Measurements from ENCODE around the gene BZW2. TPM values are rescaled to one million over a fixed set of nuclear protein-coding genes. Genes with fewer than 3 reads are reported as not detected.
"Not testable (repeated sequence)": the region's sequence is repeated elsewhere in the genome, so short reads cannot be mapped to it uniquely, and the experiment has no call there.

The BZW2 gene
- polyA plus RNA-seq, 2 donors, result 32.9 to 47.9 TPM

- WGBS, 2 donors, result 72 to 77% methylated on average over 9 of the region's 9 CpGs
- H3K9me3 ChIP-seq (ENCODE audit: control insufficient read depth in 2 of 2, insufficient read depth in 1 of 2, low read depth in 1 of 2, low read length in 1 of 2), result no peaks in the 10 kb centered on the region
- no peaks in the 10 kb centered on the region for H3K27me3 ChIP-seq (ENCODE audit: control insufficient read depth in 1 of 2, insufficient read depth in 2 of 2, low read length in 2 of 2)
- no peaks in the 10 kb centered on the region for H3K36me3 ChIP-seq (ENCODE audit: control insufficient read depth in 2 of 2, insufficient read depth in 2 of 2, low read length in 1 of 2)
- H3K4me1 ChIP-seq (ENCODE audit: control insufficient read depth in 2 of 2, insufficient read depth in 2 of 2, low read length in 1 of 2), result peaks cover 2 to 3% of the 10 kb centered on the region in 2 donors
- no peak overlapping the region for H3K27ac ChIP-seq (ENCODE audit: low read depth in 2 of 2, low read length in 1 of 2)
- no peak overlapping the region for H3K4me3 ChIP-seq (ENCODE audit: low read depth in 1 of 2, low read length in 2 of 2)
These were observed 5.6 kb downstream of the BZW2 start for GRCh38 chr7:16651396-16652239.

GRCh38 chr7:16652240-16652583 is 6.2 kb downstream of the BZW2 start:
- H3K27ac ChIP-seq (ENCODE audit: low read depth in 2 of 2, low read length in 1 of 2), result peak overlapping the region in 1 of 2 donors; percentile 55
- no peaks in the 10 kb centered on the region for H3K27me3 ChIP-seq (ENCODE audit: control insufficient read depth in 1 of 2, insufficient read depth in 2 of 2, low read length in 2 of 2)
- peaks cover 2 to 3% of the 10 kb centered on the region in 2 donors for H3K4me1 ChIP-seq (ENCODE audit: control insufficient read depth in 2 of 2, insufficient read depth in 2 of 2, low read length in 1 of 2)
- 81 to 90% methylated on average over 7 of the region's 7 CpGs for WGBS, 2 donors
- H3K9me3 ChIP-seq (ENCODE audit: control insufficient read depth in 2 of 2, insufficient read depth in 1 of 2, low read depth in 1 of 2, low read length in 1 of 2), result no peaks in the 10 kb centered on the region
- no peaks in the 10 kb centered on the region for H3K36me3 ChIP-seq (ENCODE audit: control insufficient read depth in 2 of 2, insufficient read depth in 2 of 2, low read length in 1 of 2)
- no peak overlapping the region for H3K4me3 ChIP-seq (ENCODE audit: low read depth in 1 of 2, low read length in 2 of 2)

- peak overlapping the region; percentile 52 to 55 for H3K27ac ChIP-seq (ENCODE audit: low read depth in 2 of 2, low read length in 1 of 2)
- no peaks in the 10 kb centered on the region for H3K27me3 ChIP-seq (ENCODE audit: control insufficient read depth in 1 of 2, insufficient read depth in 2 of 2, low read length in 2 of 2)
- peaks cover 2 to 5% of the 10 kb centered on the region in 2 donors for H3K4me1 ChIP-seq (ENCODE audit: control insufficient read depth in 2 of 2, insufficient read depth in 2 of 2, low read length in 1 of 2)
- 45 to 64% methylated on average over 2 of the region's 2 CpGs for WGBS, 2 donors
- no peaks in the 10 kb centered on the region for H3K9me3 ChIP-seq (ENCODE audit: control insufficient read depth in 2 of 2, insufficient read depth in 1 of 2, low read depth in 1 of 2, low read length in 1 of 2)
- H3K4me3 ChIP-seq (ENCODE audit: low read depth in 1 of 2, low read length in 2 of 2), result no peak overlapping the region
- H3K36me3 ChIP-seq (ENCODE audit: control insufficient read depth in 2 of 2, insufficient read depth in 2 of 2, low read length in 1 of 2), result no peaks in the 10 kb centered on the region
These were observed 6.9 kb downstream of the BZW2 start for GRCh38 chr7:16652888-16653287.

GRCh38 chr7:16655394-16655793 is 9.4 kb downstream of the BZW2 start:
- no peaks in the 10 kb centered on the region for H3K36me3 ChIP-seq (ENCODE audit: control insufficient read depth in 2 of 2, insufficient read depth in 2 of 2, low read length in 1 of 2)
- H3K27me3 ChIP-seq (ENCODE audit: control insufficient read depth in 1 of 2, insufficient read depth in 2 of 2, low read length in 2 of 2), result no peaks in the 10 kb centered on the region
- H3K9me3 ChIP-seq (ENCODE audit: control insufficient read depth in 2 of 2, insufficient read depth in 1 of 2, low read depth in 1 of 2, low read length in 1 of 2), result no peaks in the 10 kb centered on the region
- H3K4me1 ChIP-seq (ENCODE audit: control insufficient read depth in 2 of 2, insufficient read depth in 2 of 2, low read length in 1 of 2), result peaks cover 0 to 2% of the 10 kb centered on the region in 2 donors
- no peak overlapping the region for H3K4me3 ChIP-seq (ENCODE audit: low read depth in 1 of 2, low read length in 2 of 2)
- no peak overlapping the region for H3K27ac ChIP-seq (ENCODE audit: low read depth in 2 of 2, low read length in 1 of 2)

GRCh38 chr7:16656141-16656540 is 10.2 kb downstream of the BZW2 start:
- Histone ChIP-seq H3K27ac (ENCODE audit: low read depth in 2 of 2, low read length in 1 of 2) (no peak overlapping the region), H3K27me3 (ENCODE audit: control insufficient read depth in 1 of 2, insufficient read depth in 2 of 2, low read length in 2 of 2) (no peaks in the 10 kb centered on the region), H3K4me1 (ENCODE audit: control insufficient read depth in 2 of 2, insufficient read depth in 2 of 2, low read length in 1 of 2) (peaks cover 0 to 2% of the 10 kb centered on the region in 2 donors), H3K9me3 (ENCODE audit: control insufficient read depth in 2 of 2, insufficient read depth in 1 of 2, low read depth in 1 of 2, low read length in 1 of 2) (no peaks in the 10 kb centered on the region), H3K36me3 (ENCODE audit: control insufficient read depth in 2 of 2, insufficient read depth in 2 of 2, low read length in 1 of 2) (no peaks in the 10 kb centered on the region), H3K4me3 (ENCODE audit: low read depth in 1 of 2, low read length in 2 of 2) (no peak overlapping the region)
- WGBS, 2 donors, result 68 to 77% methylated on average over 1 of the region's 1 CpG

GRCh38 chr7:16657656-16658279 is 11.8 kb downstream of the BZW2 start:
- no peaks in the 10 kb centered on the region for H3K9me3 ChIP-seq (ENCODE audit: control insufficient read depth in 2 of 2, insufficient read depth in 1 of 2, low read depth in 1 of 2, low read length in 1 of 2)
- H3K4me1 ChIP-seq (ENCODE audit: control insufficient read depth in 2 of 2, insufficient read depth in 2 of 2, low read length in 1 of 2), result peaks cover 0 to 2% of the 10 kb centered on the region in 2 donors
- no peaks in the 10 kb centered on the region for H3K36me3 ChIP-seq (ENCODE audit: control insufficient read depth in 2 of 2, insufficient read depth in 2 of 2, low read length in 1 of 2)
- no peaks in the 10 kb centered on the region for H3K27me3 ChIP-seq (ENCODE audit: control insufficient read depth in 1 of 2, insufficient read depth in 2 of 2, low read length in 2 of 2)
- H3K27ac ChIP-seq (ENCODE audit: low read depth in 2 of 2, low read length in 1 of 2), result no peak overlapping the region
- 86 to 87% methylated on average over 4 of the region's 4 CpGs for WGBS, 2 donors
- no peak overlapping the region for H3K4me3 ChIP-seq (ENCODE audit: low read depth in 1 of 2, low read length in 2 of 2)

GRCh38 chr7:16659854-16660497 is 14.0 kb downstream of the BZW2 start:
- not testable (repeated sequence) for H3K27me3 ChIP-seq (ENCODE audit: control insufficient read depth in 1 of 2, insufficient read depth in 2 of 2, low read length in 2 of 2); H3K9me3 ChIP-seq (ENCODE audit: control insufficient read depth in 2 of 2, insufficient read depth in 1 of 2, low read depth in 1 of 2, low read length in 1 of 2); H3K36me3 ChIP-seq (ENCODE audit: control insufficient read depth in 2 of 2, insufficient read depth in 2 of 2, low read length in 1 of 2); H3K27ac ChIP-seq (ENCODE audit: low read depth in 2 of 2, low read length in 1 of 2); H3K4me1 ChIP-seq (ENCODE audit: control insufficient read depth in 2 of 2, insufficient read depth in 2 of 2, low read length in 1 of 2); H3K4me3 ChIP-seq (ENCODE audit: low read depth in 1 of 2, low read length in 2 of 2)
- 87 to 93% methylated on average over 8 of the region's 8 CpGs for WGBS, 2 donors

- Histone ChIP-seq H3K4me1 (ENCODE audit: control insufficient read depth in 2 of 2, insufficient read depth in 2 of 2, low read length in 1 of 2) (peaks cover 0 to 2% of the 10 kb centered on the region in 2 donors), H3K27me3 (ENCODE audit: control insufficient read depth in 1 of 2, insufficient read depth in 2 of 2, low read length in 2 of 2) (no peaks in the 10 kb centered on the region), H3K9me3 (ENCODE audit: control insufficient read depth in 2 of 2, insufficient read depth in 1 of 2, low read depth in 1 of 2, low read length in 1 of 2) (no peaks in the 10 kb centered on the region), H3K36me3 (ENCODE audit: control insufficient read depth in 2 of 2, insufficient read depth in 2 of 2, low read length in 1 of 2) (no peaks in the 10 kb centered on the region), H3K4me3 (ENCODE audit: low read depth in 1 of 2, low read length in 2 of 2) (no peak overlapping the region), H3K27ac (ENCODE audit: low read depth in 2 of 2, low read length in 1 of 2) (no peak overlapping the region)
- 71 to 75% methylated on average over 5 of the region's 5 CpGs for WGBS, 2 donors
These were observed 14.9 kb downstream of the BZW2 start for GRCh38 chr7:16660702-16661464.

- no peak overlapping the region for H3K27ac ChIP-seq (ENCODE audit: low read depth in 2 of 2, low read length in 1 of 2)
- H3K9me3 ChIP-seq (ENCODE audit: control insufficient read depth in 2 of 2, insufficient read depth in 1 of 2, low read depth in 1 of 2, low read length in 1 of 2), result no peaks in the 10 kb centered on the region
- no peaks in the 10 kb centered on the region for H3K36me3 ChIP-seq (ENCODE audit: control insufficient read depth in 2 of 2, insufficient read depth in 2 of 2, low read length in 1 of 2)
- WGBS, 2 donors, result 91 to 93% methylated on average over 1 of the region's 1 CpG
- H3K27me3 ChIP-seq (ENCODE audit: control insufficient read depth in 1 of 2, insufficient read depth in 2 of 2, low read length in 2 of 2), result no peaks in the 10 kb centered on the region
- peaks cover 0 to 2% of the 10 kb centered on the region in 2 donors for H3K4me1 ChIP-seq (ENCODE audit: control insufficient read depth in 2 of 2, insufficient read depth in 2 of 2, low read length in 1 of 2)
- no peak overlapping the region for H3K4me3 ChIP-seq (ENCODE audit: low read depth in 1 of 2, low read length in 2 of 2)
These were observed 15.9 kb downstream of the BZW2 start for GRCh38 chr7:16661924-16662323.

All from esophagus (tissue), 2 donors.